Right cardiac atrium (tissue), 5 donors: ENCODE results near the gene CERK. TPM values are rescaled to one million over a fixed set of nuclear protein-coding genes. Genes with fewer than 3 reads are reported as not detected.

Experiments used
- ATAC-seq, 2 donors: fragments of 200-7000 bp; cut with Tn5 transposase; one replicate each; pipeline versions ENCODE4 v1.8.0 to v1.9.1; 2020; ENCODE audit warnings: moderate library complexity in 2 of 2, mild to moderate bottlenecking in 1 of 2
- DNase-seq, 3 donors: peaks; one replicate each; pipeline ENCODE4 v3.0.0-alpha.2; 2020
- H3K27ac ChIP-seq: one replicate; pipeline ENCODE4 v1.5.1; 2013; ENCODE audit warnings: mild to moderate bottlenecking, low read length, control low read depth, moderate library complexity
- H3K27me3 ChIP-seq: one replicate; pipeline ENCODE4 v1.6.1; 2013; ENCODE audit not compliant: control insufficient read depth, insufficient read depth
- H3K4me1 ChIP-seq: one replicate; pipeline ENCODE4 v1.6.1; 2013; ENCODE audit warnings: low read length; ENCODE audit not compliant: control insufficient read depth, insufficient read depth
- H3K4me3 ChIP-seq: one replicate; pipeline ENCODE4 v1.5.1; 2013; ENCODE audit warnings: low read length, control low read depth
- H3K9me3 ChIP-seq: one replicate; pipeline ENCODE4 v1.6.1; 2013; ENCODE audit warnings: low read length; ENCODE audit not compliant: control insufficient read depth
- WGBS: extraction: QIAGEN DNeasy Blood & Tissue Kit; methylation state at CpG from one replicate; pipeline ENCODE4 v1.1.7; 2013; 5-methylcytosine and 5-hydroxymethylcytosine counted together
- intact Hi-C, 4 donors: fragments of 100-400 bp; cut with DNase I; formaldehyde crosslinking; loops; one replicate each; pipeline versions ENCODE4 v1.11.0 to v1.14.0; 2022 to 2023
- polyA plus RNA-seq: library from polyadenylated mRNA; stranded (reverse); fragments of 200-250 nt; gene quantifications from one replicate; pipeline ENCODE4 v1.2.3, GENCODE V29; 2013
- total RNA-seq, 4 donors: library from RNA; stranded (reverse); fragmentation: NEBNext Ultra II Directional; extraction: Animal tissue kit (Norgen Biotek cat#: 25700); gene quantifications; one replicate each; pipeline ENCODE4 v1.2.1, GENCODE V29; 2021
- donor health status: healthy with polysubstance abuse.
- donor health status: DM: no; HTN: yes; CAD: no.
- donor health status: DM: no; HTN: no; CAD: no.
- donor health status: DM: no; HTN: yes; CAD: no; lungs with severe emphysema.
- donor health status: DM: yes; HTN: yes; CAD: no.

Gene CERK
- total and polyA plus RNA-seq, 5 donors = 32.6 to 83.5 (median 61.1) TPM

GRCh38 chr22:46730568-46731245, 7.3 kb downstream of the CERK start:
- no peak for DNase-seq
- 57% methylated on average over 9 of the region's 9 CpGs for WGBS
- Histone ChIP-seq H3K4me3 (no peak overlapping the region), H3K27me3 (no peaks in the 10 kb centered on the region), H3K9me3 (no peaks in the 10 kb centered on the region), H3K27ac (peak overlapping the region; percentile 13), H3K4me1 (peaks cover 31% of the 10 kb centered on the region)
- intact Hi-C loops = loop anchor here in 1 of 4 donors (10.0 kb wide), 1 partner anchor 156 kb away; no protein-coding TSS in a partner anchor
- ATAC-seq = no peak

- Histone ChIP-seq H3K27ac (peak overlapping the region; percentile 90), H3K4me1 (peaks cover 22% of the 10 kb centered on the region), H3K27me3 (no peaks in the 10 kb centered on the region), H3K4me3 (no peak overlapping the region), H3K9me3 (no peaks in the 10 kb centered on the region)
- DNase-seq = peak in 2 of 3 donors; percentile 70
- WGBS = 49% methylated on average over 11 of the region's 11 CpGs
- intact Hi-C loops = no loop called here
- ATAC-seq = peak; percentile 54 to 67
These were observed 9.6 kb downstream of the CERK start for GRCh38 chr22:46728470-46728869.

- DNase-seq = peak in 1 of 3 donors; percentile 55
- no peaks in the 10 kb centered on the region for H3K27me3 ChIP-seq
- no peaks in the 10 kb centered on the region for H3K9me3 ChIP-seq
- H3K27ac ChIP-seq = peak overlapping the region; percentile 90
- H3K4me3 ChIP-seq = no peak overlapping the region
- H3K4me1 ChIP-seq = peaks cover 22% of the 10 kb centered on the region
- 82% methylated on average over 19 of the region's 19 CpGs for WGBS
- ATAC-seq = no peak
- intact Hi-C loops = no loop called here
These were observed 10.2 kb downstream of the CERK start for GRCh38 chr22:46727813-46728364.

GRCh38 chr22:46726986-46727317, 11.1 kb downstream of the CERK start:
- Histone ChIP-seq H3K27ac (no peak overlapping the region), H3K9me3 (no peaks in the 10 kb centered on the region), H3K4me3 (no peak overlapping the region), H3K4me1 (peaks cover 22% of the 10 kb centered on the region), H3K27me3 (no peaks in the 10 kb centered on the region)
- intact Hi-C loops = no loop called here
- DNase-seq = no peak
- WGBS = 94% methylated on average over 3 of the region's 3 CpGs
- ATAC-seq = no peak

GRCh38 chr22:46726066-46726985, 11.7 kb downstream of the CERK start:
- WGBS = 73% methylated on average over 38 of the region's 38 CpGs
- peak; percentile 29 to 34 for ATAC-seq
- peak in 2 of 3 donors; percentile 72 to 75 for DNase-seq
- Histone ChIP-seq H3K27ac (peak overlapping the region; percentile 34), H3K9me3 (no peaks in the 10 kb centered on the region), H3K4me3 (no peak overlapping the region), H3K4me1 (peaks cover 19% of the 10 kb centered on the region), H3K27me3 (no peaks in the 10 kb centered on the region)
- intact Hi-C loops = no loop called here

GRCh38 chr22:46725096-46725495, 13.0 kb downstream of the CERK start:
- peak in 1 of 3 donors; percentile 10 for DNase-seq
- ATAC-seq = no peak
- Histone ChIP-seq H3K9me3 (no peaks in the 10 kb centered on the region), H3K4me3 (no peak overlapping the region), H3K27me3 (no peaks in the 10 kb centered on the region), H3K4me1 (peaks cover 12% of the 10 kb centered on the region), H3K27ac (no peak overlapping the region)
- WGBS = 76% methylated on average over 18 of the region's 18 CpGs
- intact Hi-C loops = no loop called here

- 92% methylated on average over 9 of the region's 9 CpGs for WGBS
- H3K27ac ChIP-seq = no peak overlapping the region
- ATAC-seq (no peak), DNase-seq (no peak)
- no peaks in the 10 kb centered on the region for H3K27me3 ChIP-seq
- H3K9me3 ChIP-seq = no peaks in the 10 kb centered on the region
- no peak overlapping the region for H3K4me3 ChIP-seq
- H3K4me1 ChIP-seq = peaks cover 12% of the 10 kb centered on the region
- intact Hi-C loops = no loop called here
These were observed 14.2 kb downstream of the CERK start for GRCh38 chr22:46723882-46724281.

- ATAC-seq (no peak), DNase-seq (peak in 1 of 3 donors; percentile 34)
- peaks cover 3% of the 10 kb centered on the region for H3K4me1 ChIP-seq
- intact Hi-C loops = no loop called here
- no peak overlapping the region for H3K4me3 ChIP-seq
- H3K9me3 ChIP-seq = no peaks in the 10 kb centered on the region
- no peak overlapping the region for H3K27ac ChIP-seq
- 75% methylated on average over 16 of the region's 16 CpGs for WGBS
- H3K27me3 ChIP-seq = no peaks in the 10 kb centered on the region
These were observed 16.5 kb downstream of the CERK start for GRCh38 chr22:46721501-46722085.

GRCh38 chr22:46719921-46720320, 18.1 kb downstream of the CERK start:
- peak in 1 of 3 donors; percentile 12 for DNase-seq

GRCh38 chr22:46714550-46714949, 23.5 kb downstream of the CERK start:
- WGBS = 32% methylated on average over 4 of the region's 4 CpGs
- intact Hi-C loops = no loop called here
- H3K4me3 ChIP-seq = no peak overlapping the region
- H3K27ac ChIP-seq = no peak overlapping the region
- ATAC-seq (peak in 1 of 2 donors; percentile 43), DNase-seq (no peak)
- H3K4me1 ChIP-seq = no peaks in the 10 kb centered on the region
- no peaks in the 10 kb centered on the region for H3K27me3 ChIP-seq
- no peaks in the 10 kb centered on the region for H3K9me3 ChIP-seq

More at GRCh38 chr22:46719921-46720320, 18.1 kb downstream of the CERK start:
- Histone ChIP-seq H3K4me3 (no peak overlapping the region), H3K4me1 (no peaks in the 10 kb centered on the region), H3K27ac (no peak overlapping the region), H3K27me3 (no peaks in the 10 kb centered on the region), H3K9me3 (no peaks in the 10 kb centered on the region)
- intact Hi-C loops = no loop called here
- WGBS = 90% methylated on average over 11 of the region's 11 CpGs
- no peak for ATAC-seq
